ENCODE results near the gene PLA2G15. TPM values are rescaled to one million over a fixed set of nuclear protein-coding genes. Genes with fewer than 3 reads are reported as not detected.

Gene PLA2G15
- total RNA-seq, 1 experiment from 2014 or later: 18.6 TPM

GRCh38 chr16:68232335-68232734 is 12.8 kb upstream of the PLA2G15 start:
- no peak for DNase-seq (ENCODE audit: low spot score)

GRCh38 chr16:68233085-68233834 is 11.9 kb upstream of the PLA2G15 start:
- no peak for DNase-seq (ENCODE audit: low spot score)

- DNase-seq (ENCODE audit: low spot score): no peak
Measured at GRCh38 chr16:68233835-68234187, 11.4 kb upstream of the PLA2G15 start.

- peak; percentile 99 for DNase-seq (ENCODE audit: low spot score)
Measured at GRCh38 chr16:68234188-68235107, 10.7 kb upstream of the PLA2G15 start.

GRCh38 chr16:68235108-68235886 is 9.9 kb upstream of the PLA2G15 start:
- DNase-seq (ENCODE audit: low spot score): peak; percentile 77

GRCh38 chr16:68235887-68236136 is 9.4 kb upstream of the PLA2G15 start, which contains the start of gene ESRP2:
ESRP2 (minus strand) TSS chr16:68236127; CDS start chr16:68236045, 82 bp downstream.
- no peak for DNase-seq (ENCODE audit: low spot score)

- peak; percentile 96 for DNase-seq (ENCODE audit: low spot score)
Measured at GRCh38 chr16:68236137-68236825, 8.9 kb upstream of the PLA2G15 start.

GRCh38 chr16:68236826-68237242 is 8.3 kb upstream of the PLA2G15 start:
- DNase-seq (ENCODE audit: low spot score): peak; percentile 58

GRCh38 chr16:68237243-68238028 is 7.7 kb upstream of the PLA2G15 start:
- peak; percentile 98 for DNase-seq (ENCODE audit: low spot score)

- DNase-seq (ENCODE audit: low spot score): no peak
Measured at GRCh38 chr16:68238029-68238345, 7.2 kb upstream of the PLA2G15 start.

GRCh38 chr16:68242085-68242484 is 3.1 kb upstream of the PLA2G15 start:
- DNase-seq (ENCODE audit: low spot score): no peak

- DNase-seq (ENCODE audit: low spot score): no peak
Measured at GRCh38 chr16:68242926-68243858, 2.0 kb upstream of the PLA2G15 start.

GRCh38 chr16:68244481-68244902 is 681 bp upstream of the PLA2G15 start:
- no peak for DNase-seq (ENCODE audit: low spot score)

- DNase-seq (ENCODE audit: low spot score): no peak
Measured at GRCh38 chr16:68246121-68246520, 948 bp downstream of the PLA2G15 start.

GRCh38 chr16:68246666-68247065 is 1.5 kb downstream of the PLA2G15 start:
- no peak for DNase-seq (ENCODE audit: low spot score)

- no peak for DNase-seq (ENCODE audit: low spot score)
Measured at GRCh38 chr16:68247400-68247799, 2.2 kb downstream of the PLA2G15 start.

GRCh38 chr16:68247932-68248331 is 2.8 kb downstream of the PLA2G15 start:
- no peak for DNase-seq (ENCODE audit: low spot score)

GRCh38 chr16:68249371-68249770 is 4.2 kb downstream of the PLA2G15 start:
- no peak for DNase-seq (ENCODE audit: low spot score)

- DNase-seq (ENCODE audit: low spot score): no peak
Measured at GRCh38 chr16:68250951-68251350, 5.8 kb downstream of the PLA2G15 start.

GRCh38 chr16:68251832-68252231 is 6.7 kb downstream of the PLA2G15 start:
- DNase-seq (ENCODE audit: low spot score): no peak

Measured in HT-29 (cell line).